HepG2 (cell line): ENCODE data around the gene CLCN2. TPM values are rescaled to one million over a fixed set of nuclear protein-coding genes. Genes with fewer than 3 reads are reported as not detected.

Experiments
- ADNP ChIP-seq: sonication (generic); formaldehyde crosslinking; IDR thresholded peaks from 2 replicates; pipeline ENCODE4 v1.4.0; 2020; ENCODE audit warnings: missing genetic modification reagents
- BORCS8-MEF2B ChIP-seq: sonication (generic); formaldehyde crosslinking; IDR thresholded peaks from 2 replicates; pipeline ENCODE4 v1.8.0; 2022; ENCODE audit warnings: mild to moderate bottlenecking, missing genetic modification reagents
- EHMT2 ChIP-seq: fragments of 200-600 bp; sonication (generic); IDR thresholded peaks from 2 replicates; pipeline ENCODE4 v1.7.0; 2017; ENCODE audit warnings: antibody characterized with exemption, low read depth, low read length, borderline replicate concordance
- FOXK1 ChIP-seq: sonication (generic); formaldehyde crosslinking; IDR thresholded peaks from 2 replicates; pipeline ENCODE4 v1.4.0; 2020; ENCODE audit warnings: low read depth, missing genetic modification reagents, borderline replicate concordance
- KDM3A ChIP-seq: IDR thresholded peaks from 2 replicates; pipeline ENCODE4 v1.6.1; 2018; ENCODE audit warnings: low read depth, missing compliant biosample characterization
- POGZ ChIP-seq: sonication (generic); formaldehyde crosslinking; IDR thresholded peaks from 2 replicates; pipeline ENCODE4 v1.4.0; 2020; ENCODE audit warnings: mild to moderate bottlenecking, missing genetic modification reagents
- REXO4 ChIP-seq: sonication (generic); formaldehyde crosslinking; IDR thresholded peaks from 2 replicates; pipeline ENCODE4 v1.8.0; 2022; ENCODE audit warnings: missing genetic modification reagents, mild to moderate bottlenecking, borderline replicate concordance
- TARDBP ChIP-seq: sonication (generic); formaldehyde crosslinking; IDR thresholded peaks from 2 replicates; pipeline ENCODE4 v1.8.0; 2022; ENCODE audit warnings: mild to moderate bottlenecking, missing genetic modification reagents
- TBL1XR1 ChIP-seq: fragments of 150-350 bp; IDR thresholded peaks from 2 replicates; pipeline ENCODE4 v1.6.1; 2014; ENCODE audit warnings: borderline replicate concordance, low read length; ENCODE audit not compliant: partially characterized antibody
- ZBTB21 ChIP-seq: sonication (generic); formaldehyde crosslinking; IDR thresholded peaks from 2 replicates; pipeline ENCODE4 v1.4.0; 2020; ENCODE audit warnings: missing genetic modification reagents
- ZNF331 ChIP-seq: sonication (generic); formaldehyde crosslinking; IDR thresholded peaks from 2 replicates; pipeline ENCODE4 v1.4.0; 2020; ENCODE audit warnings: missing genetic modification reagents
- ZNF605 ChIP-seq: sonication (generic); formaldehyde crosslinking; IDR thresholded peaks from 2 replicates; pipeline ENCODE4 v1.8.0; 2022; ENCODE audit warnings: mild to moderate bottlenecking, missing genetic modification reagents
- ZNF703 ChIP-seq: sonication (generic); formaldehyde crosslinking; IDR thresholded peaks from 2 replicates; pipeline ENCODE4 v1.5.1; 2020; ENCODE audit warnings: missing genetic modification reagents, mild to moderate bottlenecking, moderate library complexity, borderline replicate concordance
- ZNF841 ChIP-seq: sonication (generic); formaldehyde crosslinking; IDR thresholded peaks from 2 replicates; pipeline ENCODE4 v1.8.1; 2023; ENCODE audit warnings: missing genetic modification reagents, borderline replicate concordance
- polyA plus RNA-seq, 8 experiments: library from polyadenylated mRNA; depleted of rRNA in 3 of 8; stranded (reverse) in 7 of 8; unstranded in 1 of 8; fragments of >200 nt; fragmentation: Illumina TruSeq in 4 of 8; extraction: Trizol in 4 of 8; gene quantifications; 2 replicates each; pipeline versions ENCODE4 v1.2.1 to v1.2.3, GENCODE V29; 2011 to 2016; ENCODE audit warnings: low read depth in 4 of 8, missing spikeins in 1 of 8, mixed read lengths in 1 of 8; ENCODE audit not compliant: insufficient read depth in 1 of 8
- total RNA-seq, 5 experiments: library from RNA; depleted of rRNA; stranded (reverse); fragments of >200 nt; fragmentation: Illumina TruSeq; extraction: Trizol; gene quantifications; 2 replicates each; pipeline ENCODE4 v1.2.3, GENCODE V29; 2016; ENCODE audit warnings: low read depth in 1 of 5
- TF ChIP-seq, protein P1 (sequence below), 2 experiments: sonication (generic) in 1 of 2; formaldehyde crosslinking in 1 of 2; IDR thresholded peaks; 2 replicates each; pipeline versions ENCODE4 v1.5.1 to v1.6.1; 2011 to 2020; ENCODE audit warnings: borderline replicate concordance in 1 of 2, low read depth in 1 of 2, low read length in 1 of 2, mild to moderate bottlenecking in 1 of 2, missing genetic modification reagents in 1 of 2, moderate library complexity in 1 of 2
- TF ChIP-seq, protein P2 (sequence below): sonication (generic); formaldehyde crosslinking; IDR thresholded peaks from 2 replicates; pipeline ENCODE4 v1.4.0; 2020; ENCODE audit warnings: missing genetic modification reagents
- TF ChIP-seq, protein P3 (sequence below): sonication (generic); formaldehyde crosslinking; IDR thresholded peaks from 2 replicates; pipeline ENCODE4 v1.4.0; 2020; ENCODE audit warnings: missing genetic modification reagents
- TF ChIP-seq, protein P4 (sequence below): sonication (generic); formaldehyde crosslinking; IDR thresholded peaks from 2 replicates; pipeline ENCODE4 v1.5.0; 2020; ENCODE audit warnings: missing genetic modification reagents

Gene CLCN2
- total and polyA plus RNA-seq, 2 of the 13 experiments (the other 11 are each of a cell fraction or from before 2014, with no cell fraction given) = 11.4 to 13.5 TPM

DNA sequence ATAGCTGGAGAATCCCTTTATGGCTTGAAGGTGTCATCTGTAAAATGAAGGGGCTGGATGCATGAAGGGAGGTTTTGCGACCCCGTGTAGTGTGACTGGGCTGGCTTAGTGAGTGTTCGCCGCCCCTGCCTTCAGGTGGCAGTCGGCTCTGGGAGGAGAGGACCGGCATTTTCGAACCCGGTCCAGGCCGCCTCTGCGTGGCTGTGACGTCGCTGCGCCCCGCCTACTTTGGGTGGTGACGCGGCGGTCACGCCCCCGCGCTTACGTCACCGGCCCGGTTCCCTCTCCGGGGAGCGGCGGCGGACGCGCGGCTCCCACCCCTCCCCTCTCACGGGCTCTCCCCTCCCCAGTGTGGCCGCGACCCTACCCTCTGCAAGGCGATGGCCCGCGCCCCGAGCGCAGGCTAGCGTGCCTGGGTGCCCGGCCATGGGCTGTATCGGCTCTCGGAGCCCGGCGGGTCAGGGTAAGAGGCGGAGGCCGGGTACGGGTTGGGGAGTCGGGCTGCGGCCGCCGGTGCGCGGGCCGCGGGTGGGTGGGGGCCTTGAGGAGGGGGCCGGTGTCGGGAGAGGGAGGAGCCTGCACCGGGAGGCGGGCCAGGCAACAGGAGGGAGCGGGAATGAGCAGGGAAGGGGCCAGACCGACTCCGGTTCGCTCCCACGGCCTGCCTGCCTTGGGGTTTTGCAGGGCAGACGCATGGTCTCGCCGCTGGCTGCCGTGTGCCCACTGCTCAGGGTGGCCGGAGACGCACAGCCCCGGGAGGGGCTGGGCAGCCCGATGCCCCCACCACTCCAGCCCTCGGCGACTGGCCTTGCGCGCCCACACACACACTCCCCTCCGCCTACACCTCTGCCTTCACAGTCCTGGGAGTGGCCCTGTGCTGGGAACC lies 25.5 kb downstream of the CLCN2 start (continued):
- TF ChIP-seq ZNF331 (CRISPR knock-in tag) (0 out of 2 replicates have a peak, but pooled peaks have one; percentile 26), ZNF605 (CRISPR knock-in tag) (no peak), POGZ (CRISPR knock-in tag) (peak; percentile 64; the same call in 1 of the 2 replicates), ZBTB21 (CRISPR knock-in tag) (peak; percentile 96), ADNP (no peak), BORCS8-MEF2B (CRISPR knock-in tag) (no peak), ZNF841 (CRISPR knock-in tag) (no peak), REXO4 (CRISPR knock-in tag) (peak; percentile 78; the same call in 1 of the 2 replicates), KDM3A (CRISPR knock-in tag) (no peak; the same call in 1 of the 2 replicates), TARDBP (CRISPR knock-in tag) (0 out of 2 replicates have a peak, but pooled peaks have one; percentile 28), EHMT2 (no peak), FOXK1 (peak; percentile 14; the same call in 1 of the 2 replicates), ZNF703 (no peak), TBL1XR1 (no peak)
- TF ChIP-seq, protein P1, sequence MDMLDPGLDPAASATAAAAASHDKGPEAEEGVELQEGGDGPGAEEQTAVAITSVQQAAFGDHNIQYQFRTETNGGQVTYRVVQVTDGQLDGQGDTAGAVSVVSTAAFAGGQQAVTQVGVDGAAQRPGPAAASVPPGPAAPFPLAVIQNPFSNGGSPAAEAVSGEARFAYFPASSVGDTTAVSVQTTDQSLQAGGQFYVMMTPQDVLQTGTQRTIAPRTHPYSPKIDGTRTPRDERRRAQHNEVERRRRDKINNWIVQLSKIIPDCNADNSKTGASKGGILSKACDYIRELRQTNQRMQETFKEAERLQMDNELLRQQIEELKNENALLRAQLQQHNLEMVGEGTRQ (IDR thresholded peaks at IDR 0.05; ENCODE audit: low read depth, low read length) = no peak
- TF ChIP-seq, protein P1 (CRISPR knock-in tag; IDR thresholded peaks at IDR 0.05; ENCODE audit: borderline replicate concordance) = no peak; the same call in 1 of the 2 replicates
- TF ChIP-seq, protein P2, sequence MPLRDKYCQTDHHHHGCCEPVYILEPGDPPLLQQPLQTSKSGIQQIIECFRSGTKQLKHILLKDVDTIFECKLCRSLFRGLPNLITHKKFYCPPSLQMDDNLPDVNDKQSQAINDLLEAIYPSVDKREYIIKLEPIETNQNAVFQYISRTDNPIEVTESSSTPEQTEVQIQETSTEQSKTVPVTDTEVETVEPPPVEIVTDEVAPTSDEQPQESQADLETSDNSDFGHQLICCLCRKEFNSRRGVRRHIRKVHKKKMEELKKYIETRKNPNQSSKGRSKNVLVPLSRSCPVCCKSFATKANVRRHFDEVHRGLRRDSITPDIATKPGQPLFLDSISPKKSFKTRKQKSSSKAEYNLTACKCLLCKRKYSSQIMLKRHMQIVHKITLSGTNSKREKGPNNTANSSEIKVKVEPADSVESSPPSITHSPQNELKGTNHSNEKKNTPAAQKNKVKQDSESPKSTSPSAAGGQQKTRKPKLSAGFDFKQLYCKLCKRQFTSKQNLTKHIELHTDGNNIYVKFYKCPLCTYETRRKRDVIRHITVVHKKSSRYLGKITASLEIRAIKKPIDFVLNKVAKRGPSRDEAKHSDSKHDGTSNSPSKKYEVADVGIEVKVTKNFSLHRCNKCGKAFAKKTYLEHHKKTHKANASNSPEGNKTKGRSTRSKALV (CRISPR knock-in tag) = no peak
- TF ChIP-seq, protein P3, sequence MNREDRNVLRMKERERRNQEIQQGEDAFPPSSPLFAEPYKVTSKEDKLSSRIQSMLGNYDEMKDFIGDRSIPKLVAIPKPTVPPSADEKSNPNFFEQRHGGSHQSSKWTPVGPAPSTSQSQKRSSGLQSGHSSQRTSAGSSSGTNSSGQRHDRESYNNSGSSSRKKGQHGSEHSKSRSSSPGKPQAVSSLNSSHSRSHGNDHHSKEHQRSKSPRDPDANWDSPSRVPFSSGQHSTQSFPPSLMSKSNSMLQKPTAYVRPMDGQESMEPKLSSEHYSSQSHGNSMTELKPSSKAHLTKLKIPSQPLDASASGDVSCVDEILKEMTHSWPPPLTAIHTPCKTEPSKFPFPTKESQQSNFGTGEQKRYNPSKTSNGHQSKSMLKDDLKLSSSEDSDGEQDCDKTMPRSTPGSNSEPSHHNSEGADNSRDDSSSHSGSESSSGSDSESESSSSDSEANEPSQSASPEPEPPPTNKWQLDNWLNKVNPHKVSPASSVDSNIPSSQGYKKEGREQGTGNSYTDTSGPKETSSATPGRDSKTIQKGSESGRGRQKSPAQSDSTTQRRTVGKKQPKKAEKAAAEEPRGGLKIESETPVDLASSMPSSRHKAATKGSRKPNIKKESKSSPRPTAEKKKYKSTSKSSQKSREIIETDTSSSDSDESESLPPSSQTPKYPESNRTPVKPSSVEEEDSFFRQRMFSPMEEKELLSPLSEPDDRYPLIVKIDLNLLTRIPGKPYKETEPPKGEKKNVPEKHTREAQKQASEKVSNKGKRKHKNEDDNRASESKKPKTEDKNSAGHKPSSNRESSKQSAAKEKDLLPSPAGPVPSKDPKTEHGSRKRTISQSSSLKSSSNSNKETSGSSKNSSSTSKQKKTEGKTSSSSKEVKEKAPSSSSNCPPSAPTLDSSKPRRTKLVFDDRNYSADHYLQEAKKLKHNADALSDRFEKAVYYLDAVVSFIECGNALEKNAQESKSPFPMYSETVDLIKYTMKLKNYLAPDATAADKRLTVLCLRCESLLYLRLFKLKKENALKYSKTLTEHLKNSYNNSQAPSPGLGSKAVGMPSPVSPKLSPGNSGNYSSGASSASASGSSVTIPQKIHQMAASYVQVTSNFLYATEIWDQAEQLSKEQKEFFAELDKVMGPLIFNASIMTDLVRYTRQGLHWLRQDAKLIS (CRISPR knock-in tag) = peak; percentile 47; the same call in 1 of the 2 replicates
- TF ChIP-seq, protein P4, sequence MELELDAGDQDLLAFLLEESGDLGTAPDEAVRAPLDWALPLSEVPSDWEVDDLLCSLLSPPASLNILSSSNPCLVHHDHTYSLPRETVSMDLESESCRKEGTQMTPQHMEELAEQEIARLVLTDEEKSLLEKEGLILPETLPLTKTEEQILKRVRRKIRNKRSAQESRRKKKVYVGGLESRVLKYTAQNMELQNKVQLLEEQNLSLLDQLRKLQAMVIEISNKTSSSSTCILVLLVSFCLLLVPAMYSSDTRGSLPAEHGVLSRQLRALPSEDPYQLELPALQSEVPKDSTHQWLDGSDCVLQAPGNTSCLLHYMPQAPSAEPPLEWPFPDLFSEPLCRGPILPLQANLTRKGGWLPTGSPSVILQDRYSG (CRISPR knock-in tag) = no peak
